GM19193 (cell line): ENCODE results near the gene ALPK1.

ENCODE experiments used
- POLR2A ChIP-seq: IDR thresholded peaks from 4 replicates; pipeline ENCODE4 v1.6.1; 2011; ENCODE audit not compliant: insufficient read depth, insufficient read length; ENCODE audit errors: extremely low read depth

Gene ALPK1

DNA sequence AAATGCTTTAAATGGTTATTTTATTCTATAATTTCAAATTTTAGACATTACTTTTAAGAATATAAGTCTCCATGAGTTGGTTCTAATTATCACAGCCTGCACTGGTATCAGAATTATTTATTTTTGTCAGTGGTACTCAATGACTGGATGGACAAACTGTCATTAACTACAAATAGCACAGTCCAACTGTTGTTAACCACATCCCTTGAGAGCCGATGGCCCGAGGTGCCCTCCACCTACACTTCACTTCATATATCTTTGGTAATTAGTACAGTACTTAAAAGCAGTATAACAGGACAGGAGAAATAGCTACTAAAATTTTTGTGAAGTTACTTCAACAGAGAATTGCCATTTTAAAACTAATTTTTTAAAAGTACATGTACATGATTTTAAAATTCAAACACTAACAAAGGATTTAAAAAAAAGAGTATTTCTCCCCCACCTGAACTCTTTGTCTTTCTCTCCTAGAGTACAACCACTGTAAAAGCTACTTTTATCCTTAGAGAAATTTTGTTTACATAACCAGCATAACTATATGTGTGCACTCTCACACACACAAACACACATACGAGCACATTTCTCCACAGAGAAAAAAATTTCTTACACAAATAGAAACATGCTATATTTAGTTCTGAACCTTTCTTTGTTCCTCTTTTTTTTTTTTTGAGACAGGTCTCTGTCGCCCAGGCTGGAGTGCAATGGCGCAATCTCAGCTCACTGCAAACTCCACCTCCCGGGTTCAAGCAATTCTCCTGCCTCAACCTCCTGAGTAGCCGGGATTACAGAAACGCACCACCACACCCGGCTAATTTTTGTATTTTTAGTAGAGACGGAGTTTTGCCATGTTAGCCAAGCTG, 17.9 kb upstream of the ALPK1 start:
- no peak for TF ChIP-seq POLR2A

GRCh38 chr4:112279882-112280315, 17.3 kb upstream of the ALPK1 start:
- no peak for TF ChIP-seq POLR2A

DNA sequence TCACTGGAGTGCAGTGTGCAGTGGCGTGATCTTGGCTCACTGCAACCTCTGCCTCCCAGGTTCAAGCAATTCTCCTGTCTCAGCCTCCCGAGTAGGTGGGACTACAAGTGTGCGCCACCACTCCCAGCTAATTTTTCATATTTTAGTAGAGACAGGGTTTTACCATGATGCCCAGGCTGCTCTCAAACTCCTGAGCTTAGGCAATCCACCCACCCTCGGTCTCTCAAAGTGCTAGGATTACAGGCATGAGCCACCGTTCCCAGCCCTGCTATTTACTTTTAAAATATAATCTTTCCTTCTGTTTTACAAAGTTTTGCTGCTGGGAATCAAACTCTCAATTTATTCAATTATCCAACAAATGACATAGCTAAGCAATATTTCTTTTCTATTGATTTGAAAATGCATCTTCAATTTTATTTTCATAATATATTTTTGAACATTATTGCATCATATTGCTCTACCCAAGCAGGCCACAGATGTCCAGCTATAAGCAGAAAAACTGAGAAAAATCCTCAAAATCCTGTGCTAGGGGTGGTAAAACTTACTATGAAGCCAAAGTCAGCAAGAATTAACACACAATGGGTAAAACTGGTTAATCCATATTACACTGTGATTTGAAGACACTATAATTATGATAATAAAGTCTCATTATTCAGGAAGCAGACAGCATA, 16.6 kb upstream of the ALPK1 start:
- no peak for TF ChIP-seq POLR2A

GRCh38 chr4:112282860-112283667, 14.1 kb upstream of the ALPK1 start:
- TF ChIP-seq POLR2A, result no peak

- no peak for TF ChIP-seq POLR2A
These were observed 13.0 kb upstream of the ALPK1 start for GRCh38 chr4:112284166-112284565.

DNA sequence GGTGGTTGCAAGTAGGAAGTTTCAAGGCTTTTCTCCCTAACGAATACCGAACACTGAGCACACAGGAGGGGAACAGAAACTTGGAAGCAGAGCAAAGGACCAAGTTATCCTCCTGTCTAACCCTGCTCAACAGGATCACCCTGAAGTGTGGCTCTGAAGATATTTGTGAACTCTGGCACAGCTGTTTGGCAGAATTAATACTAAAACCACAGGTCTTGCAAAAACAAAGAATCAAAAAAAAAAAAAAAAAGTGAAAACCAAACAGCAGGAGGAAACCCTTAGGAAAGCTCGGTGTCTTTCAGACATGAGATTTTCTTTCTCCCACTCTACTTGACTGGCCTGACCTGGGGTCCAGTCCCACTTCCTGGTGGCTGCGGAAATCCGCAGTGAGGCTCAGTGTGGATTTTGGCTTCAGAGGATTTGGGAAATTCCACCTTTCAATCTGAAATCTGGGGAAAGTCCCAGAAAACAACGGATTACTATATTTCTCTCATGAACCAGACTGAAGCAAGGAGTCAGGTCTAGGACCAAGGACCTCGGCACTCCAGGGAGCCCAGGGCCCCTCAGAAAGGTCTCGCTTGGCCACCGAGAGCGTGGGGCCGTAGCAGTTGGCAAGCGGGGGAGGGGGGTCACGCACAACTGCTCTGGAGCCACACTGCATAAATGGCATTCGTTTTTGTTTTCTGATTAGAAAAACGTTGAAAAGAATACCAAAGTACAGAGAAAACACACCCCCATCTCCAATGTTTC, 12.3 kb upstream of the ALPK1 start:
- no peak for TF ChIP-seq POLR2A

GRCh38 chr4:112287258-112287989, 9.7 kb upstream of the ALPK1 start:
- peak; percentile 45 for TF ChIP-seq POLR2A

DNA sequence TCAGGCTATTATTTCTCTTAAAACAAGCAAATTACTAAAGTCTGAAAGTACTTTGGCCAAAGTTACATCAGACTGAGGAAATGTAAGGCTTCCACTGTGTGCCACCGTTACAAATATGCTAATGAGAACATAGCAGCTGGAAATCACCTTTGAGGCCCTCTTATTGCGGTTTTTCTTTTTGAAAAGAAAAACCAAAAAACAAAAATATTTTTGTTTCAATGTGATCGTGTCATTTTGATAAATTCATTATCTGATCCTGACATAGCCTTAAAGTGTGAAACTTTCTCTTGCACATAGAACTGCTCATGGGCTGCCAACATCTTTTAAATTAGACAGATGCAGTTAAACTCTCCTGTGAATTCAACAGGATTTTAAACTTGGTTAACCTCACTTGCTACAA, 8.7 kb upstream of the ALPK1 start:
- no peak for TF ChIP-seq POLR2A

DNA sequence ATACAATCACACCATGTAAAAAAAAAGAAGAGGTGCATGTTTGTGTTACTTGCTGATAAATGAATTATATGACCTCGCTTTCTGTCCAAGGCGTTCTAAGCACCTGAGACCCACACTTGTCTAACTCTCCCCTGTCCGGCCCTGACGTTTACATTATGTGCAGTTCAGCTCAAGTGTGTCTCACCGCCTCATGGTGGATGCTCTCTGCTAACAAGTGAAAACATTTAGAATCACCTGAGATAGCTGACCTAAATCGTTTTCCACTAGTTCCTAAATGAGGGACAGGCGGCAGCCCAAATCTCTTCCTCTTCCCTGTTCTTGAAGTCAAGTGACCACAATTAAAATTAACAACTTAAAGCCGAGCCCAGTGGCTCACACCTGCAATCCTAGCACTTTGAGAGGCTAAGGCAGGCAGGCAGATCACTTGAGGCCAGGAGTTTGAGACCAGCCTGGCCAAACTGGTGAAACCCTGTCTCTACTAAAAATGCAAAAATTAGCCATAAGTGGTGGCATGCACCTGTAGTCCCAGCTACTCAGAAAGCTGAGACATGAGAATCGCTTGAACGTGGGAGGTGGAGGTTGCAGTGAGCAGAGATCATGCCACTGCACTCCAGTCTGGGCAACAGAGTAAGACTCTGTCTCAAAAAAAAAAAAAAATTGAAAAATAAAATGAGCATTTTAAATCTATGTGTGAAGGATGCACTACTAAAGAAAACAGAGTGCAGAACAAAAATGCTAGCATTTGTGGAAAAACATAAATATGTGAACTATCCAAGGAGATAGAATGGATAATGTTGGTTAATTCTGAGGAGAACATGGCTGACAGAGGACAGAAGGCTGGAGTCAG, 7.5 kb upstream of the ALPK1 start:
- no peak for TF ChIP-seq POLR2A

DNA sequence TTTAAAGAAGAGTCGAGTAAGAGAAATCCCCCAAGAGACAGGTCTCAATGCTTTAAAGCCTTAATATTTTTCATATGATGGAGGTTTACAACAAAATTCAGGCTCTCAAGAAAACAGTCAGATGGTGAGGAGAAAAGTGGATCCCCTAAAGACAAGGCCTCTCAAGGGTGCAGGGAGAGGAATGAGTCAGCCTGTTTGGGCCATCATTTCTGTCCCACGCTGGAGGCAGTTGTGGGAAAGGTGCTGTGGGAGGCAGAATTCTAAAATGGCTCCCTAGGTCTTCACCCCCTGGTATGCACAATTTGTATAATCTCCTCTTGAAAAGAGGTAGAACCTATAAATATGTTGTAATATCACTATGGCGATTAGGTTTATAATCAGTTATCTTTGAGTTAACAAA, 6.8 kb upstream of the ALPK1 start:
- no peak for TF ChIP-seq POLR2A

DNA sequence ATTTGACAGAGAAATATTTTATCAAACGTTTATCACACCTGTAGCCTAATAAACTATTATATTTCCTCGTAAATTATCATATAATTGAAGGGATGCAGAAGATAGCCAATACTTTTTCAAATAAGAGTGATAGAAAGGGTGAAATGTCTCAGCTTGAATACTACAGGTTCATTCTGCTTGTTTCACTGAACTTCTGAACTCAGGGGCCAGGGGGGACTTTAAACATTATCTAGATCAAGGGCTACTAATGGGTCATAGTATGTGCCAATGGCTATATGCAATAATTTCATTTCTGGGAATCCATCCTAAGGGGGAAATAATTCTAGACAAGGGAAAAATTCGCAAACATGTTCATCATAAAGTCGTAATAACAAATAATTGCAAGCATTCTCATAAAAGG, 2.6 kb downstream of the ALPK1 start:
- TF ChIP-seq POLR2A, result no peak

DNA sequence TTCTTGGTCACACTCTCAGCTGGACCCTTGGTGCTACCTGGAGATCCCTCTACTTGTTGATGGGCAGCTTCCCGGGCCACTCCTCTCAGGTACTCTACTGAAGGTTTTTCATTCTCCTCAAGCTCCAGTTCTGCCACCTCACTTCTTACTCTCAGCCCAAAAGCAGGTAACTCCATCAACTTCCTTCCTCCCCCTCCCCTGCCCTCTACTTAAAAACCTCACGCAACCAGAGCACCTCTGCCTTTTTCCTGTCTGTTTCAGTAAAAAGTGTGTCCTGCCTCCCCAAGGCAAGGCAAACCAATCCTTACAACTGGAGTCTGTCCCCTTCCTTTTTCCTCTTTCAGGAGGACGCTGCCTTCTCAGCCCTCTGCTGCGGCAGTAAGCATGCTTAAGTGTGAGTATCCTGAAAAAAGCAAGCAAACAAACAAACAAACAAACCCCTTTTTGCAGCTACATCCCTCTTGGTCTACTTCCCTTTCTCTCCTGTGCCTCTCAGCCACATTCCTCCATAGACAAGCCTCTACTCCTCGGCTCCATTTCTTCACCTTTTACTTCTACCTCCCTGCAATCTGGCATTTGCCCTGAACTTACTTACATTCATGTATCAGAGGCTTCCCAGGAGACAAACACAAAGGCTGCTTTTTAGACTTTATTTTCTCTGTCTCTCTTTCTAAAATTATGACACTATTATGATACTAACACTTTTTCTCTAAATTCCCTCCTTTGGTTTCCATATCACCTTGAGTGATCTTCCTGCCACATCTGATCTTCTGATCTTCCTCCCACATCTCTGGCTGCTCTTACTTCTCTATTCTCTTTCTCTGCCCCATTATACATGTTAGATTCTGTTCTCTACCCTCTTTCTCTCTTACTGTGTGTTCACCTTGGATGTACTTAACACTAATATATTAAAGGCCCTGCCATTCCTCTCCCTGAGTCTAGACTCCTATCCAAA, 5.4 kb downstream of the ALPK1 start:
- no peak for TF ChIP-seq POLR2A
